GM21360 (cell line): ENCODE measurements around the gene ADAM11.
"Not testable (repeated sequence)": the region's sequence is repeated elsewhere in the genome, so short reads cannot be mapped to it uniquely, and the experiment has no call there.

Experiments used
- ATAC-seq: cut with Tn5 transposase; IDR thresholded peaks from one replicate; pipeline ENCODE4 v1.9.1; 2021; ENCODE audit warnings: mild to moderate bottlenecking, moderate library complexity; ENCODE audit not compliant: unreplicated experiment

ADAM11 gene

DNA sequence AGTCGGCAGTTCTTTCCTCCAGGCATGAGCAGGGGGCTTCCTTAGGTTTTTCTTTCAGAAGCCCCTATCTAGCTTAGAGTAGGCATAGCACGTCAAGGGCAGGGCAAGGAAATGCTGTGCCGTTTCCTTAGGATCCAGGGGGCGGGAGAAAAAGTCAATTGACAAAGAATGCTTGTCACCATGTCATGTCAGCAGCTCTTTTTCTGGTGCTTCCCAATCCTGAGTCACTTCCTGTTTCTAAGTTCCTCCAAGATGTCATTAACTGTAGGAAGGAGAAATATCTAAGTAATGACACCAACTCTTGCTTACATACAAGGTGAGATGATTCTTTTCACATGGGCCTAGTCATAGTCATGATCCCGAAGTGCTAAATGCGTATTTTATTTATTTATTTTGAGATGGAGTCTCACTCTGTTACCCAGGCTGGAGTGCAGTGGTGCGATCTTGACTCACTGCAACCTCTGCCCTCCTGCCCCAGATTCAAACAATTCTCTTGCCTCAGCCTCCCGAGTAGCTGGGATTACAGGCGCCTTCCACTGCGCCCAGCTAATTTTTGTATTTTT lies 36.1 kb downstream of the ADAM11 start:
- no peak for ATAC-seq

DNA sequence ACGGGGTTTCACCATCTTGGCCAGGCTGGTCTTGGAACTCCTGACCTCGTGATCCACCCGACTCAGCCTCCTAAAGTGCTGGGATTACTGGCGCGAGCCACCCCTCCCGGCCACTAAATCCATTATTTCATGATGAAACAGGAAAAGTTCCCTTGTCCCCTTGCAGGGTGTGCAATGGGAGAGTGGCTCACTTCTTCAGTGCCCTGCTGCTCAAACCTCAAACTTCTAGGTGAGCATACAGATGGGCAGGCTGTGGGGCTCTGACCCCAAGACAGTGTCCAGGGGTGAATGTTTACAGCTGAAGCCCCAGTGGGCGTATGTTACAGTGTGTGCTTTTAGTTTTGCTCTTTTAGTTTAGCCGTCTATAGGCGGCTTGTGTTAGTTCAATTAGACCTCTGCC lies 36.6 kb downstream of the ADAM11 start:
- ATAC-seq = no peak

DNA sequence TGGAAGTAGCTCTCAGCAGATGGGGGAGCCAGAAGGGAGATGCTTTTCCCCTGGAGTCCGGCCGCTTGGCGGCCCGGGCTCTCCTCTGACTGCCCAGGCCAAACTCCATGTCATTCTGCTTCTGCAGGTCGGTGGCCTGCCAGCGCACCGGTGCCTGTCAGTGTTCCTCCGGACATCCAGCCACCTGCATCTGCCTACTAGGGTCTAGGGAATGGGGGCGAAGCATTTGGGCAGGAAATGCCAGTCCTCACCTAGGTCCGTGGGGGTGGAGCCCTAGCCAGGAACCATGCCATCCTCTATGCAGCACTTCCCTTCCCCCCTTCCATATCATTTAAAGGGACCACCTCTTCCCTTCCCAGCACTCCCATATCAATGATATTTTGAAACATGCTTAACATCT lies 37.1 kb downstream of the ADAM11 start:
- no peak for ATAC-seq

DNA sequence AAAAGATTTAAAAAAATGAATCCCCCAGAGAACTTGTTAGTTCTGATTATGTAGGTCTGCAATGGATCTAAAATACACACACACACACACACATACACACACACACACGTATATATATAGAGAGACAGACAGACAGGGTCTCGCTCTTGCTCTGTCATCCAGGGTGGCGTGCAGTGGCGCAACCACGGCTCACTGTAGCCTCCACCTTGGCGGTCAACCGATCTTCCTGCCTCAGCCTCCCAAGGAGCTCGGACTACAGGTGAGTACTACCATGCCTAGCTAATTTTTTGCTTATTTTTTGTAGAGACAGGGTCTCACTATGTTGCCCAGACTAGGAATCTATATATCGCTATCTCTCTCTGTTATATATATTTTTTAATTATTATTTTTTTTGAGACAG lies 37.9 kb downstream of the ADAM11 start:
- no peak for ATAC-seq

DNA sequence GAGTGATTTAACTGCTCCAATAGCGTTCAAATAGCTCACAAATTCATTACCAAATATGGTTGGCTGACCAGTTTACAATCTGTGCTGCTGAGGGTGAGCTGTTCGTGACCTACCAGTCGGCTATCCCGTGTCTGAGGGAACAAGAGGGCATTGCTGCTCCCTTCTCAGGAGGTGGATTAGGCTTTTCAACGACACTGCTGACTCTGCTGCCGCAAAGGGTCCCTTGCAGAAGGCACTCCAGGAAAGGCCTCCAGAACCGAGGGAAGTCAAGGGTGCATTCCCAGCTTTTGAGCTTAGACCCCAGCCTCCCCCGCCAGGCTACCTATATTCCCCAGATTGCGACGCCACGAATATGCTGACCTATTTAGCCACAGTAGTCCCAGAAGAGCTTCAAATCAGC lies 39.0 kb downstream of the ADAM11 start:
- no peak for ATAC-seq

DNA sequence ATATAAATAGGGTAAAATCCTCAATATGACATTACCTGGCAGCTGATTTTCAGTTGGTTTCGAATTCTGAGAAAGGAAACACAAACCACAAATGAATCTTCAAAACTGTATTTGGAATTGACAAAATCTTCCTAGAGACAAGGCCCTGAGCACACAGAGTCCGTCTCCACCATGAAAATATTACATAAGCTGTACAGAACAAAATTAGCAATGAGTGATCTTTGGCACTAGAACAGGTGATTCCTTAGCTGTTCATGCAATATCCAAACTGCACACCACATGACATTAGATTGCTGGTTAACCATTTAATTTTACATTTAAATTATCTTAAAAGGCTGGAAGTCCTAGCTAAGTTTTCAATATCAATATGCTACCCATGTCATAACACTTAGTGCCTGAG lies 39.6 kb downstream of the ADAM11 start:
- ATAC-seq = no peak

DNA sequence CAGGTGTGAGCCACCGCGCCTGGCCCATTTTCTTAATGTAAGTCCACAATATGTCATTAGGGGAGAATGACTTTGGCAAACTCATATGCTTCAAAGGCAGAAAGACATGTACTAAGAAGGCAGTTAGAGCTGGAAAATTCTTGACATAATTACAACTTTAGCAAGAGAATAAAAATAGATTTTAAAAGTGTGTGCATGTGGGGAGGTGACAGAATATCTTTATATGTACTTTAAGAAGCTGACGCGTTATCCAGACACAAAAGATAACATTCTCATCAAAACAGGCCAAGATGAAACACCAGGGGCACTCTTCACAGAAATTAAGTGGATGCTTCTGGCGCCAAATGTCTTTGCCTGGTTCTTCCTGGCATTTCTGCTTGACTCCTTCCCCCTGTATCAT lies 43.1 kb downstream of the ADAM11 start:
- no peak for ATAC-seq

DNA sequence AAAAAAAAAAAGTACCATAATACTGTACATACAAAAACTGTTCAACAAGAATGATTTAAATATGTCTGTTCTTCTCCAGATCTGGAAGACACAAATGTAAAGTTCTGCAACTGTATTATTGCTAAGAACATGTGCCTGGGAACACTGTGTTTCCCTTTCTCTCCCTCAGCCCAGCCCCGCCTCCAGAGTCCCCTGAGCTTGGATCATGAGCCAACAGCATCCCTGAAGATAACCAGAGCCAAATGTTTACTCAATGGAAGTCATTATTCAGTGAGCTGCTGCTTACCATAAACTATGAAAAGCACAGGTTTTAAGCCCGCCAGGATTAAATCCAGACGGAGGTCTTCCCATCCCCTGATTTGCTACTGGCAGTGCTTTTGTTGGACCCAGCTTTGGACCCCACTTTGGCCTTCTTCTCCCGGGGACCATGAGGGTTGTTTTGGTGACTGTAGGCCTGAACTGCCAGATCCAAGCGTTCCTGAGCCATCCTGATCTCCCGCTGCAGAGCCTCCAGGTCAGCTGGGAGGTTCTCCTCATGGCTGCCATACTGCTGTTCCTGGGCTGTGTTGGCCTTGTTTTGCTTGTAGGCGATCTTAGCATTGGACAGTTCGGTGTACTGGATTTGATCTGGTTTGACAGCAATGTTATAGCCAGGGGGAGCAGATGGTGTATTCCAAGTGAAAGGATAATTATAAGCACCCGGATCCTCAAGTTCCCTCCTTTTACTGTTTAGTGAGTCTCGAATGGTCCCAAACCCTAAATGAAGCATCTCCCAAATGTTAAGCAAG lies 45.7 kb downstream of the ADAM11 start:
- no peak for ATAC-seq

DNA sequence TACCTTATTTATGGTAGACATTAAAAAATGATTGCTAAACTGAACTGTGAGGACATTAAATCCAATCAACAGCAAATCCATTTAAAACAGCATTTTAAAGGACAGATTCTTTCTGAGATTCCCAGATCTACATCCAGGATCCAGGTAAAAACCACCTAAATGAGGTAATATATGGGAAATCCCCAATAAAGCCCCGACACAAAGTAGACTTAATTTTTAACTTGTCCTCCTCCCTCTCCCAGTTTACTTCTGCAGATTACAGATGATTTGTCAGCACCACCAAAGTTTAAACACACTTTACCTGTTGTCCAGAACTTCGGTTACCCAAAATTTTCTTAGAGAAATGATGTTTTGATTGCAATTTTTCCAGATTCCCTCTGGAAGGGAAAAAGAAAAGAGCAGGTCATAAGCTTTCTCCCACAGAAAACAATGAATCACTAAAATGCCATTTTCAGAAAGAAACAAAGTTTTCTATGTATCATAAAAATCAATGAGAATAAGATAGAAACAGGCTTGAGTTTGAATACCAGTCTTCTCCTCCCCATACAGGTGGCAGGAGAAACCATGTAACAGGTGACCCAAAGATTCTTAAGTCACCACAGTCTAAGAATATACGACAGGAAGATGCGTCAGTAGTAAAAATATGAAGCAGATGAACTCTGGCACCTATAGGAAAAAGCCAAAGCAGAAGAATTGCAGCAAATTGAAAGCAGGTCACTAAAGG lies 48.5 kb downstream of the ADAM11 start:
- ATAC-seq = no peak

DNA sequence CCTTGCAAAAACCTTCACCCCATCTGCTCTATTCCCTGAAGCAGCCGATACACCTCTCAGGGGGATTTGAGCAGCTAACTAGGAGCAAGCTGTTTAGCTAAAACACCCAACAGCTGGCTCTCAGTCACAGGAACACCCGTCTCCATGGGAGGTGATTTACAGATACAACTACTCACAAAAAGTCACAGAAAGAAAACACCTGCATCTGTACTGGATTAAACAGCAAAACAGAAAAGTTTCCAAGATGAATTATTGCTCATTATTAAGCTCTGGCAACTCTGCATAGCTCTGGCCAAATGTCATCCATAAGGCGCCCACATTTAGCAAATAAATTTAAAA lies 49.0 kb downstream of the ADAM11 start:
- ATAC-seq = no peak

DNA sequence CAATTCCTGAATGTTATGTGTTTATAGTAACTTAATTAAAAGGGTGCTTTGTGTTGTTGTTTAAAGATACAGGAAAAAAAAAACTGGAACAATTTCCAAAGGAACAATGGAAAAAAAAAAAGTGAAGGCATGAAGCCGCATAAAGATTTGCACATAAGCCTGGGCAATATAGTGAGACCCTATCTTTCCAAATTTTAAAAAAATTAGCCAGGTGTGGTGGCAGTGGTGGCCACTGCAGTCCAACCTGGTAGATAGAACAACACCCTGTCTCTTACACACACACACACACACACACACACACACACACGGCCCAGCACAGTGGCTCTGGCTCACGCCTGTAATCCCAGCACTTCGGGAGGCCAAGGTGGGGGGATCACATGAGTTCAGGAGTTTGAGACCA lies 49.4 kb downstream of the ADAM11 start:
- ATAC-seq = no peak

DNA sequence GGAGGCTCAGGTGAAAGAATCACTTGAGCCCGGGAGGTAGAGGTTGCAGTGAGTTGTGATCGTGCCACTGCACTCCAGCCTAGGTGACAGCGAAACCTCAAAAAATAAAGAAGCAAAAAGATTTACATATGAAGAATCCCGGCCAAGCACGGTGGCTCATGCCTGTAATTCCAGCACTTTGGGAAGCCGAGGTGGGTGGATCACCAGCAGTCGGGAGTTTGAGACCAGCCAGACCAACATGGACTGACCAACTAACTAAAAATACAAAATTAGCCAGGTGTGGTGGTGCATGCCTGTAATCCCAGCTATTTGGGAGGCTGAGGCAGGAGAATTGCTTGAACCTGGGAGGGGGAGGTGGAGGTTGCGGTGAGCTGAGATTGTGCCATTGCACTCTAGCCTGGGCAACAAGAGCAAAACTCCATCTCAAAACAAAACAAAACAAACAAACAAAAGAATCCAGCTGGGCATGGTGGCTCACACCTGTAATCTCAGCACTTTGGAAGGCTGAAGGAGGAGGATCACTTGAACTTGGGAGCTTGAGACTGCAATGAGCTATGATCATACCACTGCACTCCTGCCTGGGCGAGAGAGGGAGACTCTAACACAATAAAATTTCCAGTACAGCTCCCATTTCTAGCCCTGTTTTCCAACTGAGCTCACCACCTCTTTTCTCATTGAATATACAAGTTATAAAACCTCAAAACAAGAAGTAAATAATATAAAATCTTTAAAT lies 50.0 kb downstream of the ADAM11 start:
- not testable (repeated sequence) for ATAC-seq

DNA sequence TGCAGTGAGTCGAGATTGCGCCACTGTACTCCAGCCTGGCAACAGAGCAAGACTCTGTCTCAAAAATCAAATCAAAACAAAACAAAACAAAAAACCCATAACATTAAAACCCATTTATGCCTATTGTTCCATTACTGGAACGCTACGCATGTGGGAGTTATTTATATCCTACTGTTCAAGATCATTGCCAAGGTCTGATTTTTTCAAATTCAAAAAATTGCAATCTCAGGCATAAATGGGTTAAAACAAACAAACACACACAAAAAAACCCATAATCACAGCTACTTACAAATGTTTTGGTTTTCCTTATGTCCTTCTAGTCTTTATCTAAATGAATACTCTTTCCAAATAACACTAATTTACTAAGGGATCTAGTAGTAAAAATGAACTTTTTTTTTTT lies 53.5 kb downstream of the ADAM11 start:
- no peak for ATAC-seq

DNA sequence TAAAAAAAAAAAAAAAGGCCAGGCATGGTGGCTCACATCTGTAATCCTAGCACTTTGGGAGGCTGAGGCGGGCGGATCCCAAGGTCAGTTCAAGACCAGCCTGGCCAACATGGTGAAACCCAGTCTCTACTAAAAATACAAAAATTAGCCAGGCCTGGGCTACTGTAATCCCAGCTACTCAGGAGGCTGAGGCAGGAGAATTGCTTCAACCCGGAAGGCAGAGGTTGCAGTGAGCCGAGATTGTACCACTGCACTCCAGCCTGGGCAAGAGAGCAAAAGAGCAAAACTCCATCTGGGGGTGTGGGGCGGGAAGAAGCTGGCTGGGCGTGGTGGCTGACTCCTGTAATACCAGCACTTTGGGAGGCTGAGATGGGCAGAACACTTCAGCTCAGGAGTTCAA lies 59.7 kb downstream of the ADAM11 start:
- ATAC-seq = not testable (repeated sequence)

DNA sequence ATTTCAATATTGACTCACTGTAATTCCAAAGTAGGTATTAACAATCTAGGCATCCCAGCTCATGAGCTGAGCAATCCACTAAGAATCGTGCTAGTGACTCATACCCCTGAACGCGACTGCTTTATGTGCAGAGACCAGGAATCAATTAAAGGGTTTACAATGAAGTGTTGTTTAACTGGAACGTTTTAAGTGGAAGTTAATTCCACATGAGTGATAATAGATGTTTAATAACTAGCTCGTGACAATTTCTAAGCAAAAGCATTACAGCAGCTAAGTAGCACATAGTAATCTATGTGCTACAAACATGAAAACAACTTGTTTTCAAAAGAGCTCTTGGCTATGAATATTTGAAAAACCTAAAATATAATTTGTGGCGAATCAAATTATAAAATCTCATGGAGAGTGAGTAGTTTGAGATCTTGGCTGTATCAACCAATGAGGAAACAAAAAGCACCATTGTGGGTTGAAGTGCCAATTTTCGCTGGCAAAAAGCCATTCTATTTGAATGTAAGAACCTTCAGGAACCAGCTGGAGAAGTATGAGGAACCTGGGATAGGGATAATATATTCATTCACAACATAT lies 61.9 kb downstream of the ADAM11 start:
- no peak for ATAC-seq

DNA sequence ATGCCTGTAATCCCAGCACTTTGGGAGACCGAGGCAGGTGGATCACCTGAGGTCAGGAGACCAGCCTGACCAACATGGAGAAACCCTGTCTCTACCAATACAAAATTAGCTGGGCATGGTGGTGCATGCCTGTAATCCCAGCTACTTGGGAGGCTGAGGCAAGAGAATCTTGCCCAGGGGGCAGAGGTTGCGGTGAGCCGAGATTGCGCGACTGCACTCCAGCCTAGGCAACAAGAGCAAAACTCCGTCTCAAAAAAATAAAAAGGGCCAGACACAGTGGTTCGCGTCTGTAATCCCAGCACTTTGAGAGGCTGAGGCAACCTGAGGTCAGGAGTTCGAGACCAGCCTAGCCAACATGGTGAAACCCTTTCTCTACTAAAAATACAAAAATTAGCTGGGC lies 66.4 kb downstream of the ADAM11 start:
- ATAC-seq = not testable (repeated sequence)

DNA sequence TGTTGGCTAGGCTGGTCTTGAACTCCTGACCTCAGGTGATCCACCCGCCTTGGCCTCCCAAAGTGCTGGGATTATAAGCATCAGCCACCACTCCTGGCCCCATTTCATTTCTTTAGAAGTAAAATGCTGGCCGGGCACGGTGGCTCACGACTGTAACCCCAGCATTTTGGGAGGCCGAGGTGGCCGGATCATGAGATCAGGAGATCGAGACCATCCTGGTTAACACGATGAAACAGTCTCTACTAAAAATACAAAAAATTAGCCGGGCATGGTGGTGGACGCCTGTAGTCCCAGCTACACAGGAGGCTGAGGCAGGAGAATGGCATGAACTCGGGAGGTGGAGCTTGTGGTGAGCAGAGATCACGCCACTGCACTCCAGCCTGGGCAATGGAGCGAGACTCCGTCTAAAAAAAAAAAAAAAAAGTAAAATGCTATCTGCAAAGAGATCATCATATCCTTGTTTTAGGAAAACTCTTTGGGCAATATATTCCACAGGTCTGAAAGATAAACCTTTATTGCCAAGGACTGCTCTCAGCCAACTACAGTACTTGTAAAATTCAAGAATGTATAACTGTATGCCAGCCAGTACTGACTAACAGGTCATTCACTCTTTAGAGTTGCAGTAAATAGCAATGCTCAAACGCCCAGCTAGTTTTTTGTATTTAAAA lies 67.5 kb downstream of the ADAM11 start:
- ATAC-seq = no peak

DNA sequence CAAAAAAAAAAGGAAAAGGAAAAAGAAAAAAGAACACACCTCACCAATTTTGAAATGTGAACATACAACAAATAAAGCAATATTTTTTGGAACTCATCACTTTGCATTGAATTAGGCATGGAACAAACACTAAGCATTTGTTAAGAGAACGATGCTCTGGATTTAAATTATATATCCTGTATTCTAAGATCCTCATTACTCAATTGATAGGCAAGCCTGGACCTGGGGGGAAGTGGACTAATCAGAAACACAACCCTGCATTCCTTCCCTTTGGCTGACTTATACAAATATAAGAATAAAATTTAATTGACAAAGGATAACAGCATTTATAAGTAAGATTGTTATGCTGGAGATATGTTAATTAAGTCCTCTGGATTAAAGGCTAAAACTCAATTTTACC lies 69.1 kb downstream of the ADAM11 start:
- ATAC-seq = no peak

DNA sequence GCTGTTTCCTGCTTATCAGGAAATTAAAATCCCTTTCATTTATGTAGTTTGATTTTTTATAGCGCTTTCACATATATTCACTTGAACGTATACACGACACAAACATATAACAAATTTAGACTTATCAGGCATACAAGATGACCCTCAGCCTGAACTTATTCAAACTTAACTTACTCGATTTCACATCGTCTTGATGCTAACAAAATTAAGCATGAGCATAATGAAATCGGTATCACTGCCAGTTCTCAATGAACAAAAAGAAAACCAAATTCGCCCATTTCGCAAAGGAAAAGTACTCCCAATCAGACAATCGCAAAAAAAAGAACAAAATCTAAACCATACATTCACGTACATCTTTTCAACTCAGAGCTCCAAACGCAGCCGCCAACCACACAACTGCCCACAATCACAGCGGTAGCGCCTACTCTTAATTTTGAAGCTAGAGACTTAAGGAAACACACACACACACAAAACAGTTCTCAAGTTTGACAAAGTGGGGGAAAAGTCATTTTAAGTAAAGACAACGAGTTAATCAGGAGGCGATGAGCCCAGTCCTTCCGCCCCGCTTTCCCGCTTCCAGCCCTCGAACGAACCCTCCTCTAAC lies 70.2 kb downstream of the ADAM11 start:
- no peak for ATAC-seq
